Ammon's horn (tissue), 1 donor: Measurements from ENCODE around the gene OPRM1.
"Not testable (repeated sequence)": the region's sequence is repeated elsewhere in the genome, so short reads cannot be mapped to it uniquely, and the experiment has no call there.

Experiments
- DNase-seq: peaks from one replicate; pipeline ENCODE4 v3.0.0-alpha.2; 2016; ENCODE audit warnings: low spot score

The OPRM1 gene

GRCh38 chr6:154154389-154154967, 115.4 kb downstream of the OPRM1 start:
- peak; percentile 82 for DNase-seq

GRCh38 chr6:154156135-154156896, 117.3 kb downstream of the OPRM1 start:
- peak; percentile 41 for DNase-seq

- no peak for DNase-seq
Measured at GRCh38 chr6:154157082-154157481, 118.0 kb downstream of the OPRM1 start.

- no peak for DNase-seq
Measured at GRCh38 chr6:154157706-154158105, 118.7 kb downstream of the OPRM1 start.

- no peak for DNase-seq
Measured at GRCh38 chr6:154159126-154159525, 120.1 kb downstream of the OPRM1 start.

- no peak for DNase-seq
Measured at GRCh38 chr6:154161689-154162088, 122.6 kb downstream of the OPRM1 start.

GRCh38 chr6:154164397-154164796, 125.4 kb downstream of the OPRM1 start:
- DNase-seq = peak; percentile 79

GRCh38 chr6:154165478-154165877, 126.4 kb downstream of the OPRM1 start:
- no peak for DNase-seq

- no peak for DNase-seq
Measured at GRCh38 chr6:154166140-154166539, 127.1 kb downstream of the OPRM1 start.

GRCh38 chr6:154167126-154167525, 128.1 kb downstream of the OPRM1 start:
- DNase-seq = peak; percentile 47

- DNase-seq = peak; percentile 70
Measured at GRCh38 chr6:154169193-154169847, 130.3 kb downstream of the OPRM1 start.

- DNase-seq = no peak
Measured at GRCh38 chr6:154170106-154170505, 131.1 kb downstream of the OPRM1 start.

- not testable (repeated sequence) for DNase-seq
Measured at GRCh38 chr6:154172393-154172792, 133.4 kb downstream of the OPRM1 start.

- no peak for DNase-seq
Measured at GRCh38 chr6:154179434-154179833, 140.4 kb downstream of the OPRM1 start.

GRCh38 chr6:154187203-154187602, 148.2 kb downstream of the OPRM1 start:
- DNase-seq = no peak

- no peak for DNase-seq
Measured at GRCh38 chr6:154187714-154188113, 148.7 kb downstream of the OPRM1 start.

GRCh38 chr6:154196333-154196885, 157.4 kb downstream of the OPRM1 start:
- no peak for DNase-seq

GRCh38 chr6:154197196-154197860, 158.3 kb downstream of the OPRM1 start:
- no peak for DNase-seq

- DNase-seq = not testable (repeated sequence)
Measured at GRCh38 chr6:154201688-154202087, 162.6 kb downstream of the OPRM1 start.

GRCh38 chr6:154202339-154202738, 163.3 kb downstream of the OPRM1 start:
- DNase-seq = no peak

GRCh38 chr6:154202958-154203357, 163.9 kb downstream of the OPRM1 start:
- DNase-seq = peak; percentile 20

- DNase-seq = no peak
Measured at GRCh38 chr6:154206141-154206540, 167.1 kb downstream of the OPRM1 start.
